ENCODE data around the gene AGTR1. TPM values are rescaled to one million over a fixed set of nuclear protein-coding genes. Genes with fewer than 3 reads are reported as not detected.

The AGTR1 gene
- polyA plus RNA-seq, 12 donors, result 22.3 to 49.3 (median 31.8) TPM; not detected in 1

Other genes with a start within 250 kb of the AGTR1 start
- 1 to 10 TPM in 9 of 12 donors, under 1 TPM in 1, not detected in 2; 0.90 to 3.9 (median 1.3) TPM for gene CPB1, start 129.9 kb downstream of the AGTR1 start, polyA plus RNA-seq (ENCODE audit: insufficient read length in 12 of 12)
- 1 to 10 TPM in 9 of 12 donors, under 1 TPM in 1, not detected in 2; 0.90 to 8.5 (median 2.1) TPM for gene CPA3, start 167.4 kb downstream of the AGTR1 start, polyA plus RNA-seq (ENCODE audit: insufficient read length in 12 of 12)